Neural cell (in vitro differentiated cells): ENCODE results near the gene PLEKHG5. TPM values are rescaled to one million over a fixed set of nuclear protein-coding genes. Genes with fewer than 3 reads are reported as not detected.

Experiments
- H2AFZ ChIP-seq: fragments of 200-600, 300-800 bp; sonication (generic), shearing (Covaris generic); 2 replicates; pipeline ENCODE4 v1.6.0; 2014; ENCODE audit warnings: low read depth, mild to moderate bottlenecking, antibody characterized with exemption, low read length, moderate library complexity
- H3F3A ChIP-seq: fragments of 200-600 bp; shearing (Covaris generic); 2 replicates; pipeline ENCODE4 v1.6.1; 2016; ENCODE audit warnings: mild to moderate bottlenecking, moderate library complexity, mixed read lengths, antibody characterized with exemption, low read length; ENCODE audit not compliant: insufficient read depth, poor library complexity, severe bottlenecking
- H3K27ac ChIP-seq: fragments of 200-600, 300-800 bp; sonication (generic), shearing (Covaris generic); 2 replicates; pipeline ENCODE4 v1.5.1; 2014; ENCODE audit warnings: mild to moderate bottlenecking, low read length, moderate library complexity
- H3K27me3 ChIP-seq: fragments of 300-800, 200-600 bp; sonication (generic), shearing (Covaris generic); 2 replicates; pipeline ENCODE4 v1.6.0; 2014; ENCODE audit warnings: mild to moderate bottlenecking, low read depth, low read length, moderate library complexity; ENCODE audit not compliant: insufficient read depth
- H3K36me3 ChIP-seq: fragments of 300-800, 200-600 bp; sonication (generic), shearing (Covaris generic); 2 replicates; pipeline ENCODE4 v1.5.1; 2014; ENCODE audit warnings: mild to moderate bottlenecking, antibody characterized with exemption, low read length, moderate library complexity; ENCODE audit not compliant: insufficient read depth
- H3K4me2 ChIP-seq: fragments of 300-800, 200-600 bp; sonication (generic), shearing (Covaris generic); 2 replicates; pipeline ENCODE4 v1.6.0; 2014; ENCODE audit warnings: mild to moderate bottlenecking, low read length
- H3K4me3 ChIP-seq: fragments of 300-800, 200-600 bp; sonication (generic), shearing (Covaris generic); 2 replicates; pipeline ENCODE4 v1.5.1; 2014; ENCODE audit warnings: mild to moderate bottlenecking, low read length, moderate library complexity
- H3K79me2 ChIP-seq: fragments of 200-600 bp; shearing (Covaris generic); replicated peaks from 2 replicates; pipeline ENCODE4 v1.6.0; 2014; ENCODE audit warnings: mild to moderate bottlenecking, low read length, moderate library complexity; ENCODE audit not compliant: insufficient read depth
- H3K9ac ChIP-seq: fragments of 300-800, 200-600 bp; sonication (generic), shearing (Covaris generic); 2 replicates; pipeline ENCODE4 v1.6.1; 2016; ENCODE audit warnings: mild to moderate bottlenecking, low read length, mixed read lengths
- H3K9me2 ChIP-seq: fragments of 200-600 bp; shearing (Covaris generic); 2 replicates; pipeline ENCODE4 v1.6.1; 2016; ENCODE audit warnings: mild to moderate bottlenecking, low read length, mixed read lengths; ENCODE audit not compliant: insufficient read depth
- H3K9me3 ChIP-seq: fragments of 200-600, 300-800 bp; sonication (generic), shearing (Covaris generic); 2 replicates; pipeline ENCODE4 v1.6.1; 2016; ENCODE audit warnings: mild to moderate bottlenecking, mixed run types, low read length, moderate library complexity, mixed read lengths
- H4K20me1 ChIP-seq: fragments of 200-600 bp; shearing (Covaris generic); 2 replicates; pipeline ENCODE4 v1.6.1; 2016; ENCODE audit warnings: mild to moderate bottlenecking, mixed run types; ENCODE audit not compliant: insufficient read depth
- CTCF ChIP-seq: fragments of 450-650 bp; IDR thresholded peaks from 2 replicates; pipeline ENCODE4 v1.5.1; 2014; ENCODE audit warnings: antibody characterized with exemption, mild to moderate bottlenecking, moderate library complexity; ENCODE audit not compliant: poor library complexity, severe bottlenecking
- EP300 ChIP-seq: fragments of 450-650 bp; conservative IDR thresholded peaks from 2 replicates; pipeline ENCODE4 v1.6.1; 2014; ENCODE audit warnings: antibody characterized with exemption, mild to moderate bottlenecking, moderate library complexity; ENCODE audit not compliant: poor library complexity, severe bottlenecking
- EZH2 ChIP-seq: fragments of 200-600, 300-800 bp; shearing (Covaris generic), sonication (generic); IDR thresholded peaks from 2 replicates; pipeline ENCODE4 v1.6.1; 2014; ENCODE audit warnings: antibody characterized with exemption, low read length, borderline replicate concordance, mild to moderate bottlenecking; ENCODE audit not compliant: insufficient read depth, poor library complexity, severe bottlenecking
- MXI1 ChIP-seq: fragments of 450-650 bp; conservative IDR thresholded peaks from 2 replicates; pipeline ENCODE4 v1.6.1; 2014; ENCODE audit warnings: antibody characterized with exemption, mild to moderate bottlenecking; ENCODE audit not compliant: poor library complexity, severe bottlenecking
- POLR2AphosphoS5 ChIP-seq: IDR thresholded peaks from 2 replicates; pipeline ENCODE4 v1.6.1; 2012
- RAD21 ChIP-seq: fragments of 450-650 bp; conservative IDR thresholded peaks from 2 replicates; pipeline ENCODE4 v1.6.1; 2014; ENCODE audit warnings: antibody characterized with exemption, mild to moderate bottlenecking, moderate library complexity
- REST ChIP-seq: IDR thresholded peaks from 2 replicates; pipeline ENCODE4 v1.6.1; 2012; ENCODE audit warnings: borderline replicate concordance
- SMC3 ChIP-seq: fragments of 450-650 bp; conservative IDR thresholded peaks from 2 replicates; pipeline ENCODE4 v1.6.1; 2014; ENCODE audit warnings: antibody characterized with exemption, mild to moderate bottlenecking, moderate library complexity; ENCODE audit not compliant: poor library complexity
- TAF1 ChIP-seq: IDR thresholded peaks from 2 replicates; pipeline ENCODE4 v1.6.1; 2012; ENCODE audit warnings: low read depth
- polyA plus RNA-seq: library from polyadenylated mRNA; depleted of rRNA; stranded (reverse); fragments of >200 nt; gene quantifications from 2 replicates; pipeline ENCODE4 v1.2.3, GENCODE V29; 2014

PLEKHG5 gene
- polyA plus RNA-seq, 1 donor from 2014 or later = 24.0 TPM

- Histone ChIP-seq H3K9me2 (no peaks in the 10 kb centered on the region), H3K4me3 (no peak overlapping the region), H3K36me3 (no peaks in the 10 kb centered on the region), H4K20me1 (no peaks in the 10 kb centered on the region), H3K9me3 (no peaks in the 10 kb centered on the region), H3K27me3 (peaks cover 13% of the 10 kb centered on the region), H2AFZ (no peak overlapping the region), H3F3A (no peaks in the 10 kb centered on the region), H3K79me2 (no peaks in the 10 kb centered on the region), H3K27ac (no peak overlapping the region), H3K4me2 (no peak overlapping the region), H3K9ac (no peak overlapping the region)
- TF ChIP-seq MXI1 (no peak), POLR2AphosphoS5 (no peak), RAD21 (no peak), EP300 (no peak), TAF1 (no peak), SMC3 (no peak), REST (no peak), CTCF (no peak), EZH2 (no peak)
Measured at GRCh38 chr1:6487804-6488484, 3.5 kb downstream of the PLEKHG5 start.

- Histone ChIP-seq H3K36me3 (no peaks in the 10 kb centered on the region), H3K9me3 (no peaks in the 10 kb centered on the region), H3K9ac (no peak overlapping the region), H3K9me2 (no peaks in the 10 kb centered on the region), H3K79me2 (no peaks in the 10 kb centered on the region), H3K27me3 (peaks cover 13% of the 10 kb centered on the region), H3F3A (no peaks in the 10 kb centered on the region), H3K4me2 (no peak overlapping the region), H4K20me1 (no peaks in the 10 kb centered on the region), H3K27ac (no peak overlapping the region), H3K4me3 (no peak overlapping the region), H2AFZ (no peak overlapping the region)
- TF ChIP-seq RAD21 (peak; percentile 57), REST (no peak), SMC3 (peak; percentile 69), POLR2AphosphoS5 (no peak), MXI1 (no peak), EZH2 (no peak), CTCF (peak; percentile 79), EP300 (no peak)
Measured at GRCh38 chr1:6486433-6487011, 4.9 kb downstream of the PLEKHG5 start.
